Endothelial cell of umbilical vein (primary cell): ENCODE results near the gene C16orf95. TPM values are rescaled to one million over a fixed set of nuclear protein-coding genes. Genes with fewer than 3 reads are reported as not detected.

Experiments
- BruUV-seq: library from RNA; stranded (reverse); fragments of 400-500 nt; replicated peaks from 2 replicates; lab custom pipeline; 2021; lab: Mats Ljungman, UMichigan
- CTCF ChIA-PET: fragments of 300-600, 350-600 bp; sonication (Branson Sonifier 250); formaldehyde crosslinking; loops from one replicate; lab custom pipeline; 2021; ENCODE audit warnings: antibody characterized with exemption, inconsistent platforms; lab: Charles Lee
- POLR2A ChIA-PET: fragments of 300-600, 350-600 bp; sonication (Branson Sonifier 250); formaldehyde crosslinking; loops from one replicate; lab custom pipeline; 2021; ENCODE audit warnings: antibody characterized with exemption, inconsistent platforms; lab: Charles Lee
- DNase-seq: peaks from one replicate; pipeline ENCODE4 v3.0.0-alpha.2; 2011; ENCODE audit warnings: low read depth, low spot score
- FAIRE-seq: peaks from 2 replicates; lab custom pipeline; 2011; peaks lifted over from hg19 to GRCh38; lab: Jason Lieb, UNC
- H2AFZ ChIP-seq: 2 replicates; pipeline ENCODE4 v1.6.0; 2012; ENCODE audit warnings: low read depth, low read length, control low read depth, inconsistent platforms
- H3K27ac ChIP-seq: 2 replicates; pipeline ENCODE4 v1.5.1; 2011; ENCODE audit warnings: low read depth, mild to moderate bottlenecking, control low read depth, low read length, moderate library complexity; ENCODE audit not compliant: insufficient read depth
- H3K27me3 ChIP-seq, 2 experiments: 2 replicates each; pipeline versions ENCODE4 v1.6.0 to v1.6.1; 2011; ENCODE audit warnings: low read length in 2 of 2, mixed read lengths in 1 of 2; ENCODE audit not compliant: control insufficient read depth in 2 of 2, insufficient read depth in 2 of 2
- H3K36me3 ChIP-seq, 2 experiments: 2 replicates in 1 of 2; 3 replicates in 1 of 2; pipeline ENCODE4 v1.5.1; 2011; ENCODE audit warnings: low read length in 2 of 2, mild to moderate bottlenecking in 1 of 2, moderate library complexity in 1 of 2; ENCODE audit not compliant: control insufficient read depth in 2 of 2, insufficient read depth in 2 of 2; ENCODE audit errors: extremely low read depth in 1 of 2
- H3K4me1 ChIP-seq: 3 replicates; pipeline ENCODE4 v1.5.1; 2011; ENCODE audit warnings: mild to moderate bottlenecking, low read length; ENCODE audit not compliant: control insufficient read depth, insufficient read depth; ENCODE audit errors: extremely low read depth
- H3K4me2 ChIP-seq: 2 replicates; pipeline ENCODE4 v1.6.1; 2011; ENCODE audit warnings: low read length, control low read depth, mixed read lengths; ENCODE audit not compliant: insufficient read depth
- H3K4me3 ChIP-seq, 3 experiments: fragments of 200-600 bp in 1 of 3; sonication (generic), shearing (Covaris generic) in 1 of 3; replicated peaks in 1 of 3; 2 replicates each; pipeline ENCODE4 v1.5.1; 2011 to 2016; ENCODE audit warnings: control low read depth in 3 of 3, low read length in 3 of 3, mild to moderate bottlenecking in 2 of 3, inconsistent platforms in 1 of 3, low read depth in 1 of 3, moderate library complexity in 1 of 3; ENCODE audit not compliant: insufficient read depth in 1 of 3
- H3K79me2 ChIP-seq: 2 replicates; pipeline ENCODE4 v1.6.0; 2012; ENCODE audit warnings: low read length, inconsistent platforms; ENCODE audit not compliant: control insufficient read depth, insufficient read depth
- H3K9ac ChIP-seq: replicated peaks from 2 replicates; pipeline ENCODE3; 2011; ENCODE audit warnings: low read length, control low read depth; ENCODE audit not compliant: insufficient read depth; ENCODE audit errors: extremely low read depth
- H3K9me1 ChIP-seq: replicated peaks from 3 replicates; pipeline ENCODE4 v1.6.0; 2011; ENCODE audit warnings: mild to moderate bottlenecking, low read length; ENCODE audit not compliant: control insufficient read depth, insufficient read depth; ENCODE audit errors: extremely low read depth
- H3K9me3 ChIP-seq: replicated peaks from 2 replicates; pipeline ENCODE4 v1.5.1; 2012; ENCODE audit warnings: low read length, inconsistent platforms; ENCODE audit not compliant: control insufficient read depth, insufficient read depth
- H4K20me1 ChIP-seq: replicated peaks from 2 replicates; pipeline ENCODE3; 2011; ENCODE audit warnings: mild to moderate bottlenecking, low read length; ENCODE audit not compliant: control insufficient read depth, insufficient read depth; ENCODE audit errors: extremely low read depth
- CTCF ChIP-seq, 2 donors: IDR thresholded peaks; 1 replicate in 1 of 2; 2 replicates in 1 of 2; pipeline ENCODE4 v1.5.1; 2011; ENCODE audit warnings: low read length in 2 of 2, mild to moderate bottlenecking in 2 of 2, moderate library complexity in 2 of 2, control low read depth in 1 of 2, inconsistent platforms in 1 of 2, low read depth in 1 of 2; ENCODE audit not compliant: insufficient read depth in 1 of 2; ENCODE audit errors: extremely low read depth in 1 of 2
- EZH2 ChIP-seq: IDR thresholded peaks from 2 replicates; pipeline ENCODE4 v1.6.1; 2012; ENCODE audit warnings: borderline replicate concordance, low read depth, mild to moderate bottlenecking, moderate library complexity, low read length, inconsistent platforms; ENCODE audit not compliant: severe bottlenecking
- FOS ChIP-seq: IDR thresholded peaks from 2 replicates; pipeline ENCODE4 v1.6.1; 2011; ENCODE audit warnings: mild to moderate bottlenecking, low read length, moderate library complexity, borderline replicate concordance; ENCODE audit not compliant: insufficient read depth
- GATA2 ChIP-seq: IDR thresholded peaks from 2 replicates; pipeline ENCODE4 v1.7.0; 2011; ENCODE audit warnings: low read depth, mild to moderate bottlenecking, moderate library complexity, mixed read lengths, low read length; ENCODE audit not compliant: insufficient read length, insufficient read depth
- JUN ChIP-seq: IDR thresholded peaks from 2 replicates; pipeline ENCODE4 v1.6.1; 2011; ENCODE audit warnings: borderline replicate concordance, low read depth; ENCODE audit not compliant: insufficient read length, insufficient read depth
- MAX ChIP-seq: IDR thresholded peaks from 2 replicates; pipeline ENCODE4 v1.6.1; 2011; ENCODE audit not compliant: insufficient read depth, insufficient read length
- MYC ChIP-seq: IDR thresholded peaks from one replicate; pipeline ENCODE4 v1.6.1; 2011; ENCODE audit warnings: mild to moderate bottlenecking, low read depth, low read length
- POLR2A ChIP-seq: IDR thresholded peaks from 2 replicates; pipeline ENCODE4 v1.6.1; 2012; ENCODE audit warnings: low read depth, mild to moderate bottlenecking, control low read depth, low read length
- POLR2AphosphoS5 ChIP-seq: IDR thresholded peaks from 2 replicates; pipeline ENCODE4 v1.6.1; 2012; ENCODE audit warnings: low read depth, mild to moderate bottlenecking, control low read depth, low read length, moderate library complexity; ENCODE audit not compliant: insufficient read depth
- dilution Hi-C: fragments of 300-500 bp; cut with MboI; formaldehyde crosslinking; loops from one replicate; pipeline ENCODE4 v1.15.0; 2019; ENCODE audit warnings: low sequenced_read_pairs; ENCODE audit not compliant: extremely low pct_ligation_motif_present
- intact Hi-C: fragments of 100-400 bp; cut with micrococcal nuclease; formaldehyde crosslinking; loops from one replicate; pipeline ENCODE4 v1.10.0; 2022
- polyA plus RNA-seq, 4 experiments: library from polyadenylated mRNA; depleted of rRNA in 3 of 4; stranded (reverse) in 3 of 4; unstranded in 1 of 4; fragments of >200 nt; gene quantifications; 2 replicates each; pipeline versions ENCODE4 v1.2.1 to v1.2.3, GENCODE V29; 2011 to 2012; ENCODE audit warnings: missing spikeins in 1 of 4
- total RNA-seq: library from RNA; stranded (reverse); gene quantifications from 2 replicates; pipeline ENCODE4 v1.2.3, GENCODE V29; 2021

The C16orf95 gene
- total and polyA plus RNA-seq, 2 donors (not counting 3 experiments of a cell fraction or from before 2014, with no cell fraction given) = 4.0 to 6.6 TPM

DNA sequence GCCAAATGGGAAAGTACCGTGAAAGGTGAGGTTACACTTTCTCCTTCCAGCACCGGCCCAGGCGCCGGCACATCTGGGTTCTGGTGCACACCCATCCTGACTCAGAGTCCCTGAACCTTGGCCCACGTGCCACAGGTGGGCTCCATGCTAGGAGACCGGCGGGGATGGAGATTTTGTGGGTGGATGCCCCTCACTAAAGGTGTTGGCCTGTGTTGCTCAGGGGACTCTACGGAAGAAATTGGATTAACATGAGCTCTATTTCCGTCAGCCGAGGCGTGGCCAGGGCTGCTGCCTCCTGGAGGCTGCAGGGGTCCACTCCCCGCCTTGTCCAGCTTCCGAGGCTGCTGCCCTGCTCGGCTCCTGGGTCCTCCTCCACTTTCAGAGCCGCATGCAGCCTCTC is 35.6 kb upstream of the C16orf95 start:
- Histone ChIP-seq H3K9me1 (no peaks in the 10 kb centered on the region), H3K79me2 (no peaks in the 10 kb centered on the region), H3K4me2 (no peak overlapping the region), H3K9me3 (no peaks in the 10 kb centered on the region), H3K36me3 (peaks cover 0 to 6% of the 10 kb centered on the region in 2 experiments), H3K27me3 (no peaks in the 10 kb centered on the region), H3K9ac (no peak overlapping the region), H2AFZ (no peak overlapping the region), H3K27ac (no peak overlapping the region), H3K4me1 (no peaks in the 10 kb centered on the region), H3K4me3 (no peak overlapping the region), H4K20me1 (no peaks in the 10 kb centered on the region)
- intact Hi-C loops (no loop called here), dilution Hi-C loops (no loop called here)
- TF ChIP-seq EZH2 (no peak), POLR2A (no peak), MAX (no peak), CTCF (IDR thresholded peaks at IDR 0.05; ENCODE audit: extremely low read depth in 1 of 2, insufficient read depth in 1 of 2, low read depth in 1 of 2, low read length in 2 of 2) (no peak), MYC (no peak), JUN (no peak), FOS (no peak), GATA2 (no peak), POLR2AphosphoS5 (no peak)
- ChIA-PET CTCF (no interaction called here), POLR2A (no interaction called here)
- no peak for FAIRE-seq
- no TSS peak for BruUV-seq
- DNase-seq = no peak
